Testis (tissue), 3 donors: ENCODE results near the gene GNB5. TPM values are rescaled to one million over a fixed set of nuclear protein-coding genes. Genes with fewer than 3 reads are reported as not detected.

Source experiments
- DNase-seq: peaks from one replicate; pipeline ENCODE4 v3.0.0-alpha.2; 2019
- H3K27ac ChIP-seq, 2 donors: fragments of 200-600 bp; sonication (generic); one replicate each; pipeline ENCODE4 v1.5.1; 2019
- H3K27me3 ChIP-seq: fragments of 200-600 bp; sonication (generic); one replicate; pipeline ENCODE4 v1.5.1; 2019
- H3K36me3 ChIP-seq: fragments of 200-600 bp; sonication (generic); one replicate; pipeline ENCODE4 v1.5.1; 2017; ENCODE audit warnings: low read depth; ENCODE audit errors: missing control alignments
- H3K4me1 ChIP-seq: fragments of 200-600 bp; sonication (generic); one replicate; pipeline ENCODE4 v1.5.1; 2019
- H3K4me3 ChIP-seq, 2 donors: fragments of 200-600 bp; sonication (generic); one replicate each; pipeline ENCODE4 v1.5.1; 2017 to 2019
- H3K9me3 ChIP-seq: fragments of 200-600 bp; sonication (generic); one replicate; pipeline ENCODE4 v1.5.1; 2017
- POLR2A ChIP-seq: fragments of 450-650 bp; IDR thresholded peaks from one replicate; pipeline ENCODE4 v1.6.1; 2017; ENCODE audit warnings: antibody characterized with exemption, mild to moderate bottlenecking, moderate library complexity
- WGBS, 2 donors: methylation state at CpG; one replicate each; pipeline ENCODE4 v1.1.5; 2018; 5-methylcytosine and 5-hydroxymethylcytosine counted together
- intact Hi-C: fragments of 100-400 bp; cut with DNase I; formaldehyde crosslinking; loops from one replicate; pipeline ENCODE4 v1.15.1; 2023; ENCODE audit warnings: low total_unique reads
- polyA plus RNA-seq: library from polyadenylated mRNA; stranded (reverse); fragments of 350-450 nt; fragmentation: Illumina TruSeq; extraction: RNeasy Lipid Tissue Mini Kit (QIAGEN cat#74804); gene quantifications from one replicate; pipeline ENCODE4 v1.2.3, GENCODE V29; 2014; ENCODE audit warnings: low read depth, low replicate concordance; ENCODE audit not compliant: insufficient read depth
- total RNA-seq, 2 donors: library from RNA; depleted of rRNA; stranded (reverse); fragments of >200 nt; gene quantifications; one replicate each; pipeline ENCODE4 v1.2.3, GENCODE V29; 2016
- TF ChIP-seq, protein P1 (sequence below), 3 experiments: fragments of 450-650 bp in 2 of 3; fragments of 200-600 bp in 1 of 3; sonication (generic) in 1 of 3; IDR thresholded peaks; one replicate each; pipeline ENCODE4 v1.5.1; 2016 to 2019; ENCODE audit warnings: antibody characterized with exemption in 3 of 3, mild to moderate bottlenecking in 2 of 3, moderate library complexity in 1 of 3

GNB5 gene
- total and polyA plus RNA-seq, 3 donors from 2014 or later: 37.1 to 82.3 (median 65.4) TPM

DNA sequence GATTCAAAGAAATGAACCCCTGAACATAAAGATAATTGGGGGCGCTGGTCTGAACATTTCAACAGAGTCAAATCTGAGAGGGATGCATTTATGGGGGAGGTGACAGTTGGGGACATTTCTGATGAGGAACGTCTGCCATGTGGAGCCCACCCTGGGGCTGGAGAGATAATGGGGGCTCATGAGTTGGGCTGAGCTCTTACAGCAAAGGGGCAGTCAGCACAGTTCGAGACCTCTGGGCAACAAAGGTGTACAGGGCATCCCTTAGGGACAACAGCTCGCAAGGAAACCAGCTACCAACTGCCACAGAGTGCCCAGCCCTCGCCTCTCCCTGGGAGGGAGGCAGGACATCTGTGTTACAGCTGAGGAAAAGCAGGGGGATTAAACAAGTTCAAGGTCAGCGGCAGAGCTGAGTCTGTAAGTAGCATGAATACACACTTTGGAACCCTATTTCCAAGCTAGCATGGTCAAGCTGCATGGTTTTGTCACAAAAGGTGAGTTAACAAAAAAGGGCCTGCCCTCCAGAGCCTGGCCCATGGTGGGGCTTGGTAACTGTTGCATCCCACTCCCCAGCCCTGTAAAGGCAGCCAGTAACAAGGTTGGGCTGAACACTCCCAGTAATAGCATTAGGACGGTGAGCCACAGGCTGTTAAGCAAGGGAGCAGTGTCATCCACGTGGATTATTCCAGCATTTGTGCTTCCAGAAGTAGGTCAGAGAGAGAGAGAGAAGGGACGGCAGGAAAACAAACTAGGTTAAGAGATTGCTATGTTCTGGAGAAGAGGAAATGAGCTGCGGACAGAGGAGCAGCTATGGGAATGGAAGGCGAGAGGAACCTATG lies 4.3 kb downstream of the GNB5 start:
- peak overlapping the region; percentile 61 to 88 for H3K27ac ChIP-seq
- TF ChIP-seq POLR2A: no peak
- TF ChIP-seq, protein P1, sequence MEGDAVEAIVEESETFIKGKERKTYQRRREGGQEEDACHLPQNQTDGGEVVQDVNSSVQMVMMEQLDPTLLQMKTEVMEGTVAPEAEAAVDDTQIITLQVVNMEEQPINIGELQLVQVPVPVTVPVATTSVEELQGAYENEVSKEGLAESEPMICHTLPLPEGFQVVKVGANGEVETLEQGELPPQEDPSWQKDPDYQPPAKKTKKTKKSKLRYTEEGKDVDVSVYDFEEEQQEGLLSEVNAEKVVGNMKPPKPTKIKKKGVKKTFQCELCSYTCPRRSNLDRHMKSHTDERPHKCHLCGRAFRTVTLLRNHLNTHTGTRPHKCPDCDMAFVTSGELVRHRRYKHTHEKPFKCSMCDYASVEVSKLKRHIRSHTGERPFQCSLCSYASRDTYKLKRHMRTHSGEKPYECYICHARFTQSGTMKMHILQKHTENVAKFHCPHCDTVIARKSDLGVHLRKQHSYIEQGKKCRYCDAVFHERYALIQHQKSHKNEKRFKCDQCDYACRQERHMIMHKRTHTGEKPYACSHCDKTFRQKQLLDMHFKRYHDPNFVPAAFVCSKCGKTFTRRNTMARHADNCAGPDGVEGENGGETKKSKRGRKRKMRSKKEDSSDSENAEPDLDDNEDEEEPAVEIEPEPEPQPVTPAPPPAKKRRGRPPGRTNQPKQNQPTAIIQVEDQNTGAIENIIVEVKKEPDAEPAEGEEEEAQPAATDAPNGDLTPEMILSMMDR (IDR thresholded peaks at IDR 0.05): no peak

DNA sequence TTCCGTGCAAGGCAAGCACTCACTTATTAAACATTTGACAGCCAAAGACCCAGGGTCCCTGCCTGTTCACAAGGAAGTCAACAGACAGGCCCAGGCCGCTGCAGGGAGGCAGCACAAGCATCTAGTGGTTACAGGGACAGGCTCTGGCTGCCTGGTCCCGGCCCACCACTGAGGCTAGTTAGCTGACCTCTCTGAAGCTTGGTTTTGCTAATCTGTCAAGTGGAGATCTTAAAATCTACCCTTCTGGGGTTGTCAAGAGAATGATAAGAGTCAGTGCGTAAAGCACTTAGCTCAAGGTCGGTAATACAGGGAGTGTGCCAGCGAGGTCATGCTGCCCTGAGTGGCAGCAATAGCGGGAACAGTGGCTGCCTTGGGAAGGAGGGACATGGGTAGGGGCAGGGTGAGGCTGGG lies 6.0 kb downstream of the GNB5 start:
- intact Hi-C loops: no loop called here

More for the DNA sequence above, 4.3 kb downstream of the GNB5 start:
- intact Hi-C loops: no loop called here
- peak; percentile 69 for DNase-seq
- H3K4me1 ChIP-seq: peaks cover 42% of the 10 kb centered on the region
- no peaks in the 10 kb centered on the region for H3K27me3 ChIP-seq
- no peaks in the 10 kb centered on the region for H3K36me3 ChIP-seq
- no peaks in the 10 kb centered on the region for H3K9me3 ChIP-seq
- no peak overlapping the region for H3K4me3 ChIP-seq
- WGBS, 2 donors: 28 to 48% methylated on average over 9 to 11 of the region's 11 CpGs

DNA sequence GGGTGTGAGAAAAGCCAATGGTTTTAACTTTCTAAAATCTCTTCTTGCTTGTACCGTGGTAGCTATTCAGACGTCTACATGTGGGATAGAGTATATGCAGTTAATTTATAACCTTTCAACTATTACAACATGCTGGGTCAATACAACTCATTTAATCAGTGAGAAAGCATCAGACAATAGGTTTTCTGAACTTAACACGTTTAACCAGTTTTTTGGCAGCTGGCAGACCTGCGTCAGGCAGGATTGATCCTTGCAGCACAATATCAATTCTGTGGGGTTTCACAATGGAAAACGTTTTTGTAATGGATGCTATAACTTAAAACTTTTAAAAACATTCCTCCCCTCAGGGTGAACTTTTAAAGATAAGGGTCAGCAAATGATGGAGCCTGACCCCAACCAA lies 6.5 kb downstream of the GNB5 start:
- WGBS, 2 donors: 51 to 55% methylated on average over 5 of the region's 5 CpGs
- peak overlapping the region; percentile 61 to 88 for H3K27ac ChIP-seq
- H3K27me3 ChIP-seq: no peaks in the 10 kb centered on the region
- DNase-seq: no peak
- H3K36me3 ChIP-seq: no peaks in the 10 kb centered on the region
- intact Hi-C loops: no loop called here
- H3K9me3 ChIP-seq: no peaks in the 10 kb centered on the region
- no peak overlapping the region for H3K4me3 ChIP-seq
- TF ChIP-seq POLR2A: no peak
- TF ChIP-seq, protein P1 (IDR thresholded peaks at IDR 0.05): no peak
- H3K4me1 ChIP-seq: peaks cover 42% of the 10 kb centered on the region

More for the DNA sequence above, 6.0 kb downstream of the GNB5 start:
- TF ChIP-seq POLR2A: no peak
- TF ChIP-seq, protein P1 (IDR thresholded peaks at IDR 0.05): no peak
- Histone ChIP-seq H3K27me3 (no peaks in the 10 kb centered on the region), H3K4me1 (peaks cover 42% of the 10 kb centered on the region), H3K36me3 (no peaks in the 10 kb centered on the region), H3K9me3 (no peaks in the 10 kb centered on the region), H3K4me3 (no peak overlapping the region), H3K27ac (peak overlapping the region; percentile 61 to 88)
- peak; percentile 61 for DNase-seq
- WGBS, 2 donors: 53 to 65% methylated on average over 6 to 7 of the region's 7 CpGs

DNA sequence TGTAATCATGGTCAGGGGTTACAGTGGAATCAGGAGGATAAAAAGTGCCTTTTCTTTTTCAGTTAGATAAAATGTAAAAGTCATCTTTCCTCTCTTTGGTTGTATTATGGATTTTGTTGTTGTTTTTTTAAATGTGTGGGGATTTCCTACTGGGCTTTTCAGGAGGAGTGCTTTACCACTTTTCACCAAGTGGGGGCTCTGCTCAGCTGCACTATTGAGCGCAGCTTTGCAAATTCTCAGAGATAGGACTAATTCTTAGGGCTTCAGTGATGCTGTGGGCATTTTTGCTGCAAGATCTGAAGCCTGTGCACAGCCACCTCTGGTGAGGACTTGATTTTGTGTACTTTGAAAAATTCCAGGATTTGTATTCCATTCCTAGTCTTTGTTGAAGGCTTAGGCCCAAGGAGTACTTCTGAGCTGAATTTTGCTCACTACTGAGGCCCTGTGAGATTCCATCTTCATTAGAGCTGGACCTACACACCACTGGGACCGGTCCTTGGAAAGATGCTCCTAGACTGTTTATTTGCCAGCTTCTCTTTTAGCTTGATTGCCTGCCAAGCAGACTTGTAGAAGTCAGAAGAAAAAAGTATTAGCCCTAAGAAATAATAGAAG lies 7.5 kb downstream of the GNB5 start:
- WGBS, 2 donors: 42 to 44% methylated on average over 2 of the region's 2 CpGs

More for the DNA sequence above, 7.5 kb downstream of the GNB5 start:
- H3K4me3 ChIP-seq: no peak overlapping the region
- peaks cover 47% of the 10 kb centered on the region for H3K4me1 ChIP-seq
- no peaks in the 10 kb centered on the region for H3K9me3 ChIP-seq
- TF ChIP-seq, protein P1 (IDR thresholded peaks at IDR 0.05): peak; percentile 68 to 78 (median 78)
- no peak for TF ChIP-seq POLR2A
- H3K27ac ChIP-seq: peak overlapping the region in 1 of 2 donors; percentile 88
- peak; percentile 71 for DNase-seq
- H3K36me3 ChIP-seq: no peaks in the 10 kb centered on the region
- H3K27me3 ChIP-seq: no peaks in the 10 kb centered on the region
- intact Hi-C loops: no loop called here
